WTC11 (cell line): ENCODE data around the gene CLSTN2.

Source experiments
- CBFB ChIP-seq: sonication (generic); formaldehyde crosslinking; IDR thresholded peaks from 2 replicates; pipeline ENCODE4 v1.8.1; 2022; ENCODE audit warnings: mild to moderate bottlenecking, low read depth, missing genetic modification reagents
- CTCF ChIP-seq: fragments of 200-600 bp; IDR thresholded peaks from 2 replicates; pipeline ENCODE4 v1.8.0; 2022; ENCODE audit warnings: antibody characterized with exemption
- ETV6 ChIP-seq: sonication (generic); formaldehyde crosslinking; IDR thresholded peaks from 2 replicates; pipeline ENCODE4 v1.8.1; 2022; ENCODE audit warnings: mild to moderate bottlenecking, missing genetic modification reagents
- FOXP1 ChIP-seq: sonication (generic); formaldehyde crosslinking; IDR thresholded peaks from 2 replicates; pipeline ENCODE4 v1.8.0; 2022; ENCODE audit warnings: missing genetic modification reagents, mild to moderate bottlenecking, moderate library complexity, borderline replicate concordance
- SP1 ChIP-seq: sonication (generic); formaldehyde crosslinking; conservative IDR thresholded peaks from 2 replicates; pipeline ENCODE4 v1.8.1; 2022; ENCODE audit warnings: missing genetic modification reagents
- USF2 ChIP-seq: sonication (generic); formaldehyde crosslinking; IDR thresholded peaks from 2 replicates; pipeline ENCODE4 v1.8.1; 2023; ENCODE audit warnings: mild to moderate bottlenecking, missing genetic modification reagents, moderate library complexity
- ZBTB43 ChIP-seq: sonication (generic); formaldehyde crosslinking; IDR thresholded peaks from 2 replicates; pipeline ENCODE4 v1.8.1; 2023; ENCODE audit warnings: mild to moderate bottlenecking, missing genetic modification reagents
- ZNF263 ChIP-seq: sonication (generic); formaldehyde crosslinking; IDR thresholded peaks from 2 replicates; pipeline ENCODE4 v1.8.1; 2022; ENCODE audit warnings: low read depth, mild to moderate bottlenecking, moderate library complexity, missing genetic modification reagents

GRCh38 chr3:139974809-139975425 lies 39.9 kb downstream of the CLSTN2 start:
- TF ChIP-seq ZBTB43 (CRISPR knock-in tag), result no peak
- no peak for TF ChIP-seq ETV6 (CRISPR knock-in tag)
- TF ChIP-seq CTCF, result no peak
- no peak for TF ChIP-seq SP1 (CRISPR knock-in tag)
- TF ChIP-seq USF2, result no peak
- TF ChIP-seq ZNF263 (CRISPR knock-in tag), result no peak
- no peak for TF ChIP-seq CBFB (CRISPR knock-in tag)
- TF ChIP-seq FOXP1 (CRISPR knock-in tag), result no peak
